ENCODE data around the gene RELL2. TPM values are rescaled to one million over a fixed set of nuclear protein-coding genes. Genes with fewer than 3 reads are reported as not detected.
"Not testable (repeated sequence)": the region's sequence is repeated elsewhere in the genome, so short reads cannot be mapped to it uniquely, and the experiment has no call there.

The RELL2 gene
- 6.2 and 7.9 TPM in 2 replicates for total RNA-seq (2014; rRNA removed; shearing (Covaris generic))
- 14.5 and 16.1 TPM in 2 replicates for polyA plus RNA-seq (2015; cell fraction: cytosol; rRNA removed)
- polyA plus RNA-seq (2015; cell fraction: nucleus; rRNA removed) = 83.8 and 92.6 TPM in 2 replicates

- in situ Hi-C loops (cut with HindIII; ENCODE audit: low pct_unique_long_range_greater_than_20kb, low sequenced_read_pairs) = no loop called here
- peak; percentile 91 for DNase-seq (ENCODE audit: low read depth, low spot score)
Observed at GRCh38 chr5:141636413-141637122, at the start of gene RELL2, which contains the start of gene HDAC3. TSS of gene RELL2 (plus strand) at chr5:141636997. CDS start at chr5:141638226, 1,229 bp downstream. TSS of gene HDAC3 (minus strand) at chr5:141636849. CDS start at chr5:141636790, 59 bp downstream.

- DNase-seq (ENCODE audit: low read depth, low spot score) = no peak
- in situ Hi-C loops (cut with HindIII; ENCODE audit: low pct_unique_long_range_greater_than_20kb, low sequenced_read_pairs) = no loop called here
Observed at GRCh38 chr5:141590127-141590526, 46.7 kb upstream of the RELL2 start.

- in situ Hi-C loops (cut with HindIII; ENCODE audit: low pct_unique_long_range_greater_than_20kb, low sequenced_read_pairs) = no loop called here
Observed at GRCh38 chr5:141596867-141597266, 39.9 kb upstream of the RELL2 start.

GRCh38 chr5:141597394-141597793, 39.4 kb upstream of the RELL2 start:
- no peak for DNase-seq (ENCODE audit: low read depth, low spot score)
- in situ Hi-C loops (cut with HindIII; ENCODE audit: low pct_unique_long_range_greater_than_20kb, low sequenced_read_pairs) = no loop called here

More at GRCh38 chr5:141596867-141597266, 39.9 kb upstream of the RELL2 start:
- DNase-seq (ENCODE audit: low read depth, low spot score) = no peak

GRCh38 chr5:141597814-141598213, 39.0 kb upstream of the RELL2 start:
- in situ Hi-C loops (cut with HindIII; ENCODE audit: low pct_unique_long_range_greater_than_20kb, low sequenced_read_pairs) = no loop called here
- no peak for DNase-seq (ENCODE audit: low read depth, low spot score)

- no peak for DNase-seq (ENCODE audit: low read depth, low spot score)
- in situ Hi-C loops (cut with HindIII; ENCODE audit: low pct_unique_long_range_greater_than_20kb, low sequenced_read_pairs) = no loop called here
Observed at GRCh38 chr5:141598391-141599345, 38.1 kb upstream of the RELL2 start.

GRCh38 chr5:141602606-141603005, 34.2 kb upstream of the RELL2 start:
- in situ Hi-C loops (cut with HindIII; ENCODE audit: low pct_unique_long_range_greater_than_20kb, low sequenced_read_pairs) = no loop called here
- DNase-seq (ENCODE audit: low read depth, low spot score) = no peak

- DNase-seq (ENCODE audit: low read depth, low spot score) = peak; percentile 25
- in situ Hi-C loops (cut with HindIII; ENCODE audit: low pct_unique_long_range_greater_than_20kb, low sequenced_read_pairs) = no loop called here
Observed at GRCh38 chr5:141603923-141604717, 32.7 kb upstream of the RELL2 start.

GRCh38 chr5:141605523-141606277, 31.1 kb upstream of the RELL2 start:
- in situ Hi-C loops (cut with HindIII; ENCODE audit: low pct_unique_long_range_greater_than_20kb, low sequenced_read_pairs) = no loop called here
- no peak for DNase-seq (ENCODE audit: low read depth, low spot score)

GRCh38 chr5:141608046-141608445, 28.8 kb upstream of the RELL2 start:
- in situ Hi-C loops (cut with HindIII; ENCODE audit: low pct_unique_long_range_greater_than_20kb, low sequenced_read_pairs) = no loop called here
- no peak for DNase-seq (ENCODE audit: low read depth, low spot score)

GRCh38 chr5:141608557-141608956, 28.2 kb upstream of the RELL2 start:
- in situ Hi-C loops (cut with HindIII; ENCODE audit: low pct_unique_long_range_greater_than_20kb, low sequenced_read_pairs) = no loop called here

GRCh38 chr5:141609044-141609443, 27.8 kb upstream of the RELL2 start:
- in situ Hi-C loops (cut with HindIII; ENCODE audit: low pct_unique_long_range_greater_than_20kb, low sequenced_read_pairs) = no loop called here
- DNase-seq (ENCODE audit: low read depth, low spot score) = no peak

More at GRCh38 chr5:141608557-141608956, 28.2 kb upstream of the RELL2 start:
- no peak for DNase-seq (ENCODE audit: low read depth, low spot score)

GRCh38 chr5:141609921-141610320, 26.9 kb upstream of the RELL2 start:
- in situ Hi-C loops (cut with HindIII; ENCODE audit: low pct_unique_long_range_greater_than_20kb, low sequenced_read_pairs); DNase-seq (ENCODE audit: low read depth, low spot score): not testable (repeated sequence)

- in situ Hi-C loops (cut with HindIII; ENCODE audit: low pct_unique_long_range_greater_than_20kb, low sequenced_read_pairs) = no loop called here
- DNase-seq (ENCODE audit: low read depth, low spot score) = no peak
Observed at GRCh38 chr5:141611289-141611688, 25.5 kb upstream of the RELL2 start.

GRCh38 chr5:141613344-141613743, 23.5 kb upstream of the RELL2 start:
- in situ Hi-C loops (cut with HindIII; ENCODE audit: low pct_unique_long_range_greater_than_20kb, low sequenced_read_pairs) = no loop called here
- DNase-seq (ENCODE audit: low read depth, low spot score) = no peak

GRCh38 chr5:141615991-141616720, 20.6 kb upstream of the RELL2 start:
- DNase-seq (ENCODE audit: low read depth, low spot score) = no peak
- in situ Hi-C loops (cut with HindIII; ENCODE audit: low pct_unique_long_range_greater_than_20kb, low sequenced_read_pairs) = no loop called here

Measured in SK-MEL-5 (cell line).